Measurements from ENCODE around the gene PRPF18.
A peak's percentile ranks its signal among the peaks of the same experiment; 100 is the strongest.

PRPF18 gene

GRCh38 chr10:13657101-13657680 lies 70.4 kb downstream of the PRPF18 start:
- FAIRE-seq (no peak), DNase-seq (ENCODE audit: insufficient read length, low spot score) (no peak)
- TF ChIP-seq POLR2A (IDR thresholded peaks at IDR 0.05; ENCODE audit: low read depth, low read length): no peak

- DNase-seq (ENCODE audit: insufficient read length, low spot score) (no peak), FAIRE-seq (no peak)
- TF ChIP-seq POLR2A (IDR thresholded peaks at IDR 0.05; ENCODE audit: low read depth, low read length): no peak
These were observed 71.5 kb downstream of the PRPF18 start for GRCh38 chr10:13658264-13658663.

GRCh38 chr10:13658871-13659685 lies 72.3 kb downstream of the PRPF18 start:
- TF ChIP-seq POLR2A (IDR thresholded peaks at IDR 0.05; ENCODE audit: low read depth, low read length): no peak
- FAIRE-seq (no peak), DNase-seq (ENCODE audit: insufficient read length, low spot score) (no peak)

GRCh38 chr10:13659887-13660550 lies 73.3 kb downstream of the PRPF18 start:
- no peak for TF ChIP-seq POLR2A (IDR thresholded peaks at IDR 0.05; ENCODE audit: low read depth, low read length)
- peak; percentile 85 for DNase-seq (ENCODE audit: insufficient read length, low spot score)
- no peak for FAIRE-seq

GRCh38 chr10:13660551-13660920 lies 73.8 kb downstream of the PRPF18 start:
- no peak for DNase-seq (ENCODE audit: insufficient read length, low spot score)
- no peak for FAIRE-seq
- TF ChIP-seq POLR2A (IDR thresholded peaks at IDR 0.05; ENCODE audit: low read depth, low read length): no peak

GRCh38 chr10:13661256-13661655 lies 74.5 kb downstream of the PRPF18 start:
- no peak for TF ChIP-seq POLR2A (IDR thresholded peaks at IDR 0.05; ENCODE audit: low read depth, low read length)
- FAIRE-seq (no peak), DNase-seq (ENCODE audit: insufficient read length, low spot score) (no peak)

- no peak for DNase-seq (ENCODE audit: insufficient read length, low spot score)
- TF ChIP-seq POLR2A (IDR thresholded peaks at IDR 0.05; ENCODE audit: low read depth, low read length): no peak
- no peak for FAIRE-seq
These were observed 78.9 kb downstream of the PRPF18 start for GRCh38 chr10:13665516-13666262.

- no peak for FAIRE-seq
These were observed 81.4 kb downstream of the PRPF18 start for GRCh38 chr10:13668126-13668525.

GRCh38 chr10:13669182-13669855 lies 82.6 kb downstream of the PRPF18 start:
- no peak for TF ChIP-seq POLR2A (IDR thresholded peaks at IDR 0.05; ENCODE audit: low read depth, low read length)
- FAIRE-seq (no peak), DNase-seq (ENCODE audit: insufficient read length, low spot score) (no peak)

More at GRCh38 chr10:13668126-13668525, 81.4 kb downstream of the PRPF18 start:
- TF ChIP-seq POLR2A (IDR thresholded peaks at IDR 0.05; ENCODE audit: low read depth, low read length): no peak
- no peak for DNase-seq (ENCODE audit: insufficient read length, low spot score)

GRCh38 chr10:13669901-13670300 lies 83.1 kb downstream of the PRPF18 start:
- TF ChIP-seq POLR2A (IDR thresholded peaks at IDR 0.05; ENCODE audit: low read depth, low read length): no peak
- DNase-seq (ENCODE audit: insufficient read length, low spot score) (no peak), FAIRE-seq (no peak)

GRCh38 chr10:13670311-13670710 lies 83.5 kb downstream of the PRPF18 start:
- FAIRE-seq: no peak
- DNase-seq (ENCODE audit: insufficient read length, low spot score): no peak
- TF ChIP-seq POLR2A (IDR thresholded peaks at IDR 0.05; ENCODE audit: low read depth, low read length): no peak

- no peak for DNase-seq (ENCODE audit: insufficient read length, low spot score)
- no peak for TF ChIP-seq POLR2A (IDR thresholded peaks at IDR 0.05; ENCODE audit: low read depth, low read length)
- FAIRE-seq: no peak
These were observed 85.1 kb downstream of the PRPF18 start for GRCh38 chr10:13671904-13672303.

GRCh38 chr10:13672548-13672947 lies 85.8 kb downstream of the PRPF18 start:
- FAIRE-seq (no peak), DNase-seq (ENCODE audit: insufficient read length, low spot score) (no peak)
- TF ChIP-seq POLR2A (IDR thresholded peaks at IDR 0.05; ENCODE audit: low read depth, low read length): no peak
